Brain microvascular endothelial cell (primary cell): ENCODE results near the gene GAN.

Source experiments
- DNase-seq: peaks from one replicate; pipeline ENCODE4 v3.0.0-alpha.2; 2020
- H3K27ac ChIP-seq: fragments of 250-450 bp; sonication (Bioruptor Pico); 2 replicates; pipeline ENCODE4 v1.5.1; 2020; ENCODE audit warnings: mild to moderate bottlenecking, moderate library complexity
- H3K27me3 ChIP-seq: fragments of 250-450 bp; sonication (Bioruptor Pico); replicated peaks from 2 replicates; pipeline ENCODE4 v1.5.1; 2020; ENCODE audit warnings: mild to moderate bottlenecking
- H3K36me3 ChIP-seq: fragments of 250-450 bp; sonication (Bioruptor Pico); replicated peaks from 2 replicates; pipeline ENCODE4 v1.5.1; 2020; ENCODE audit warnings: mild to moderate bottlenecking
- H3K4me3 ChIP-seq: 2 replicates; pipeline ENCODE4 v1.5.1; 2011; ENCODE audit warnings: low read depth, mild to moderate bottlenecking, control low read depth, low read length, moderate library complexity
- CTCF ChIP-seq: IDR thresholded peaks from 2 replicates; pipeline ENCODE4 v1.5.1; 2011; ENCODE audit warnings: low read depth, mild to moderate bottlenecking, moderate library complexity, low read length, control low read depth, inconsistent platforms; ENCODE audit errors: missing control alignments
- in situ Hi-C: cut with HindIII; loops from 2 replicates; pipeline ENCODE4 v1.10.0; 2017; ENCODE audit warnings: low sequenced_read_pairs, low pct_ligation_motif_present

GAN gene

GRCh38 chr16:81410643-81411293 lies 96.0 kb downstream of the GAN start:
- H3K36me3 ChIP-seq: no peaks in the 10 kb centered on the region
- TF ChIP-seq CTCF: no peak
- no peaks in the 10 kb centered on the region for H3K27me3 ChIP-seq
- no peak overlapping the region for H3K4me3 ChIP-seq
- DNase-seq: no peak
- H3K27ac ChIP-seq: no peak overlapping the region
- in situ Hi-C loops: no loop called here

GRCh38 chr16:81413245-81413990 lies 98.7 kb downstream of the GAN start:
- no peak for DNase-seq
- Histone ChIP-seq H3K4me3 (no peak overlapping the region), H3K27me3 (no peaks in the 10 kb centered on the region), H3K36me3 (no peaks in the 10 kb centered on the region), H3K27ac (no peak overlapping the region)
- in situ Hi-C loops: no loop called here
- TF ChIP-seq CTCF: no peak

GRCh38 chr16:81415751-81416150 lies 101.0 kb downstream of the GAN start:
- Histone ChIP-seq H3K36me3 (no peaks in the 10 kb centered on the region), H3K27me3 (no peaks in the 10 kb centered on the region), H3K4me3 (no peak overlapping the region), H3K27ac (no peak overlapping the region)
- DNase-seq: no peak
- TF ChIP-seq CTCF: no peak
- in situ Hi-C loops: no loop called here

- in situ Hi-C loops: no loop called here
- Histone ChIP-seq H3K27me3 (no peaks in the 10 kb centered on the region), H3K27ac (no peak overlapping the region), H3K4me3 (no peak overlapping the region), H3K36me3 (no peaks in the 10 kb centered on the region)
- DNase-seq: no peak
- TF ChIP-seq CTCF: no peak
Observed at GRCh38 chr16:81416749-81417148, 102.0 kb downstream of the GAN start.

- in situ Hi-C loops: no loop called here
- no peak for TF ChIP-seq CTCF
- H3K36me3 ChIP-seq: no peaks in the 10 kb centered on the region
- no peaks in the 10 kb centered on the region for H3K27me3 ChIP-seq
- no peak for DNase-seq
- no peak overlapping the region for H3K27ac ChIP-seq
- no peak overlapping the region for H3K4me3 ChIP-seq
Observed at GRCh38 chr16:81417210-81417609, 102.4 kb downstream of the GAN start.

GRCh38 chr16:81419806-81420205 lies 105.0 kb downstream of the GAN start:
- no peak for TF ChIP-seq CTCF
- Histone ChIP-seq H3K27me3 (no peaks in the 10 kb centered on the region), H3K27ac (no peak overlapping the region), H3K4me3 (no peak overlapping the region), H3K36me3 (no peaks in the 10 kb centered on the region)
- in situ Hi-C loops: no loop called here
- DNase-seq: no peak
